Measurements from ENCODE around the gene MAEA.

GRCh38 chr4:1266881-1267763 lies 22.6 kb upstream of the MAEA start:
- no peak for TF ChIP-seq YY1 (IDR thresholded peaks at IDR 0.05; ENCODE audit: insufficient read depth, insufficient read length)
- TF ChIP-seq SUZ12 (IDR thresholded peaks at IDR 0.05; ENCODE audit: extremely low read depth, insufficient read depth, insufficient read length) = no peak
- TF ChIP-seq ZNF274 (IDR thresholded peaks at IDR 0.05; ENCODE audit: low read depth, low read length) = no peak
